GM12864 (cell line): ENCODE measurements around the gene PLCL2.

Source experiments
- DNase-seq: peaks from one replicate; pipeline ENCODE4 v3.0.0-alpha.2; 2011; ENCODE audit warnings: low read depth
- H3K4me3 ChIP-seq: 2 replicates; pipeline ENCODE4 v1.5.1; 2011; ENCODE audit warnings: mild to moderate bottlenecking, low read depth, low read length, control low read depth
- TF ChIP-seq, protein P1 (sequence below): IDR thresholded peaks from 2 replicates; pipeline ENCODE4 v1.5.1; 2011; ENCODE audit warnings: low read depth, mild to moderate bottlenecking, moderate library complexity, low read length, control low read depth, inconsistent platforms; ENCODE audit errors: missing control alignments

Gene PLCL2

DNA sequence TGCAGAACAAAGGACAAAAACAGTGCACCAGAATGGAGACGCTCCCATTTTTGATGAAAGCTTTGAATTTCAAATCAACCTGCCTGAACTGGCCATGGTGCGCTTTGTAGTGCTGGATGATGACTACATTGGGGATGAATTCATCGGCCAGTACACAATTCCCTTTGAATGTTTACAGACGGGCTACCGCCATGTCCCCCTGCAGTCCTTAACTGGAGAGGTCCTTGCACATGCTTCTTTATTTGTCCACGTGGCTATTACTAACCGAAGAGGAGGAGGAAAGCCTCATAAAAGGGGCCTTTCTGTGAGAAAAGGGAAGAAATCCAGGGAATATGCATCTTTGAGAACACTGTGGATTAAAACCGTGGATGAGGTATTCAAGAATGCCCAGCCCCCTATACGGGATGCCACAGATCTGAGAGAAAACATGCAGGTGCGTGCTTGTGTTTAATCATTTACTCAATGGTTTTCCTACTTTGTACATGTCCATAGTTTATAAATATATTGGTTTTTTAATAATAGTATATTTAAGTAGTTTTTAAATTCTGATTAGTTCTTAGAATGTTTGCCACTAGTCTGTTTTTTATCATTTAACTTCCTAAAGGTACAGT lies 127.1 kb downstream of the PLCL2 start:
- no peak overlapping the region for H3K4me3 ChIP-seq
- DNase-seq, result no peak
- TF ChIP-seq, protein P1, sequence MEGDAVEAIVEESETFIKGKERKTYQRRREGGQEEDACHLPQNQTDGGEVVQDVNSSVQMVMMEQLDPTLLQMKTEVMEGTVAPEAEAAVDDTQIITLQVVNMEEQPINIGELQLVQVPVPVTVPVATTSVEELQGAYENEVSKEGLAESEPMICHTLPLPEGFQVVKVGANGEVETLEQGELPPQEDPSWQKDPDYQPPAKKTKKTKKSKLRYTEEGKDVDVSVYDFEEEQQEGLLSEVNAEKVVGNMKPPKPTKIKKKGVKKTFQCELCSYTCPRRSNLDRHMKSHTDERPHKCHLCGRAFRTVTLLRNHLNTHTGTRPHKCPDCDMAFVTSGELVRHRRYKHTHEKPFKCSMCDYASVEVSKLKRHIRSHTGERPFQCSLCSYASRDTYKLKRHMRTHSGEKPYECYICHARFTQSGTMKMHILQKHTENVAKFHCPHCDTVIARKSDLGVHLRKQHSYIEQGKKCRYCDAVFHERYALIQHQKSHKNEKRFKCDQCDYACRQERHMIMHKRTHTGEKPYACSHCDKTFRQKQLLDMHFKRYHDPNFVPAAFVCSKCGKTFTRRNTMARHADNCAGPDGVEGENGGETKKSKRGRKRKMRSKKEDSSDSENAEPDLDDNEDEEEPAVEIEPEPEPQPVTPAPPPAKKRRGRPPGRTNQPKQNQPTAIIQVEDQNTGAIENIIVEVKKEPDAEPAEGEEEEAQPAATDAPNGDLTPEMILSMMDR, result no peak

DNA sequence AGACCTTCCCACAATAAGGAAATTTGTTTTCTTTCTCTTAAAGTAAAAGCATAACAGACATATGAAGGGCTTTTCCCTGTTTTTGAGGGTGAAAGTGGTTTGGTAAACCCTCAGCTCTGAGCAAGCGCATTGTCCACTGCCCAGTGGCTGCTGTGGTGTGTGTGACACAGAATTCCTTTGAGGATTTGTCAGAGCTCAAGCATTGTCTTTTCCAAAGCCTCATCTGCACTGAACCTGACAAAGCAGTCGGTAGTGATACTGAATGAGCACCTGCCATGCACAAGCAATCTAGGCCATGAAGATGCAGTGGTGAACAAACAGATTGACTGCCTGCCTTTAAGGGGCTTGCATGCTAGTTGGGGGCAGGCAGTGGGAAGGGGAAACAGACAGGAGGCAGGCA lies 128.3 kb downstream of the PLCL2 start:
- no peak overlapping the region for H3K4me3 ChIP-seq
- no peak for DNase-seq
- TF ChIP-seq, protein P1, result no peak

DNA sequence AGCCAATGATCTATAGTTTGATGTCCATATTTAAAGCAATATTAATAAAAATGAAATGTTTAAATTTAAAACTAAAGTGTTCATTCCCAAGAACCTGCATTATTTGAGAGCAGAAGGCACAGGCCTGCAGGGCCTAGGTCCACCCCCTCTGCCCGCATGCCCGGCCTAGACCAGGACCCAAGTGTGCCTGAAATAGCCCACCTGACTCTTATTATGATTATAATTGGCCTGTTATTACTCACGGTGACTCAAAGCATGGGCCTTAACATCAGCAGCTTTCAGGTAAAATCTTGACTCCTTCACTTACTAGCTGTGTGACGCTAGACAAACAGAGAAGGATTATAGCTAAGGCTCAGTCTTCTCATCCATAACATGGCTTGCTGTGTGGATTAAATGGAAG lies 128.8 kb downstream of the PLCL2 start:
- H3K4me3 ChIP-seq, result no peak overlapping the region
- peak; percentile 8 for DNase-seq
- TF ChIP-seq, protein P1, result no peak

DNA sequence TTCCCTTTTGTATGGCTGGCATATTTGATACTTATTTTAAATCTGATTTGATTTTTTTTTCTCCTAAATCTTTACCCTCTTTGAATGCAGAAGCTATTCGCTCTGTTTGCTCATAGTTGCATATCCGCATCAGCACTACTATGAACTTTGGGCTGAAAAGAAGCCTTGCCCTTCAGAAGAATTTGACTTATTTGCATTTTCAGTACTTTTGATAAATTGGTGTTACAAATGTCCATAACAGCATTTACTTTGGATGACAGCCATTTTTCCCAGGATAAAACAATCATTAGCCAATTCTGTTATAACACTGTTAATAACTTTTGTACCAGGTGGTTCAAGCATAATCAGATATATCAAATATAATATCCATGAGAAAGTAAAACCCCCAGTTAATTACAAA lies 129.5 kb downstream of the PLCL2 start:
- DNase-seq, result no peak
- TF ChIP-seq, protein P1, result no peak
- no peak overlapping the region for H3K4me3 ChIP-seq

DNA sequence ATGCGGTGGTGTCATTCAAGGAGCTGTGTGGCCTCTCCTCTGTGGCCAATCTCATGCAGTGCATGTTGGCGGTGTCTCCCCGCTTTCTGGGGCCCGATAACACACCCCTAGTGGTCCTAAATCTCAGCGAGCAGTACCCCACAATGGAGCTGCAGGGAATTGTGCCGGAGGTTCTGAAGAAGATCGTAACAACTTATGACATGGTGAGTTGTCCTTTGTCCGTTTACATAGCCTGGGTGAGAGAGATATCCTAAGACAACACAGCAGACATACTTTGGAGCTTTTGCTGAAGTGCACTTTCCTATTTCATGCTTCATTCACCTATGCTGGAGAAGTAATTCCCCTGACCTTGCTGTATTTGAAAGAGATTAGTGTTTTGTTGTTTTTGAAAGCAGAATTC lies 130.0 kb downstream of the PLCL2 start:
- TF ChIP-seq, protein P1, result no peak

DNA sequence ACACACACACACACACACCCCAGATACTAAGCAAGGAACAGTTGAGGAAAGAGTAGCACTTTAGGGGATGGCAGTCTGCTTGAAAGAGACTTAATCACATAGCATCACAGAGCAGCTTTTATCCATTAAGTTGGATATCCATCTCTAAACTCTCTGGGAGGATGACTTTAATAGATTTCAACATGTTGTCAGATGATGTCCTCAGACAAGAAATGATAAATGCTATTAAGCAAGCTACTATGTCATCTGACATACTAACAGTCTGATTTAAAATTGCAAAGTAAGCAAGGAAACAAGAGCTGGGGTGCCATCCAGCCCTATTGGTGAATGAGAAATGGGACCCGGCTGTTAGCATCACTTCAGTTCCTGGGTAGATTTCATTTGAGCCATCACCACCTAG lies 136.9 kb downstream of the PLCL2 start:
- DNase-seq, result no peak
- TF ChIP-seq, protein P1, result no peak
- H3K4me3 ChIP-seq, result no peak overlapping the region

More for the DNA sequence above, 130.0 kb downstream of the PLCL2 start:
- no peak for DNase-seq
- no peak overlapping the region for H3K4me3 ChIP-seq

DNA sequence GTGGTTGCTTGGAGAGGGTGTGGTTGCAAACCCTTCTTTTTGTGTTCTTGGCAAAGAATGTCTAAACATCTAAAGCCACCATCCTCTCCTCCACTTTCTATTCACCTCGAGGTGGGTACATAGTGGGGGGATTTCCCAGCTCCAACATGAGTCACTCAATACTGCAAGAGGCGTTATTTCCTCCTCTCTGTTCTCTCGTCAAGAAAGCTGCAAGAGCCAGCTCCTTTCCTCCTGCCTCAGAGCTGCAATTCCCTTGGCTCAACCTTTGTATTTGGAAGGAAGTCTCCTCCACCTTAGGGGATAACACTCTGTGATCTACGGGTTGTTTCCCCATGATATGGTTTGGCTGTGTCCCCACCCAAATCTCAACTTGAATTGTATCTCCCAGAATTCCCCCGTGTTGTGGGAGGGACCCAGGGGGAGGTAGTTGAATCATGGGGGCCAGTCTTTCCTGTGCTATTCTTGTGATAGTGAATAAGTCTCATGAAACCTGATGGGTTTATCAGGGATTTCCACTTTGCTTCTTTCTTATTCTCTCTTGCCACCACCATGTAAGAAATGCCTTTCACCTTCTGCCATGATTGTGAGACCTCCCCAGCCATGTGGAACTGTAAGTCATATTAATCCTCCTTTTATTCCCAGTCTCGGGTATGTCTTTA lies 138.4 kb downstream of the PLCL2 start:
- peak; percentile 42 for DNase-seq
- TF ChIP-seq, protein P1, result no peak
- no peak overlapping the region for H3K4me3 ChIP-seq
